Fibroblast of lung (primary cell): ENCODE results near the gene JPH2. TPM values are rescaled to one million over a fixed set of nuclear protein-coding genes. Genes with fewer than 3 reads are reported as not detected.

ENCODE experiments used
- DNase-seq, 2 donors: peaks; one replicate each; pipeline versions ENCODE4 v3.0.0 to v3.0.0-alpha.2; 2010; ENCODE audit warnings: low read depth in 2 of 2
- H2AFZ ChIP-seq: 2 replicates; pipeline ENCODE4 v1.5.1; 2012; ENCODE audit warnings: low read length, control low read depth, inconsistent platforms
- H3K27ac ChIP-seq: 2 replicates; pipeline ENCODE4 v1.5.1; 2011; ENCODE audit warnings: low read length, control low read depth; ENCODE audit not compliant: insufficient read depth
- H3K27me3 ChIP-seq: 2 replicates; pipeline ENCODE4 v1.5.1; 2011; ENCODE audit warnings: mild to moderate bottlenecking, low read length; ENCODE audit not compliant: control insufficient read depth, insufficient read depth
- H3K36me3 ChIP-seq: 2 replicates; pipeline ENCODE4 v1.5.1; 2011; ENCODE audit warnings: low read length; ENCODE audit not compliant: control insufficient read depth, insufficient read depth
- H3K4me1 ChIP-seq: 2 replicates; pipeline ENCODE4 v1.5.1; 2011; ENCODE audit warnings: low read length; ENCODE audit not compliant: control insufficient read depth, insufficient read depth; ENCODE audit errors: extremely low read depth
- H3K4me2 ChIP-seq: 2 replicates; pipeline ENCODE4 v1.5.1; 2011; ENCODE audit warnings: low read length, control low read depth; ENCODE audit not compliant: insufficient read depth; ENCODE audit errors: extremely low read depth
- H3K4me3 ChIP-seq, 4 experiments: fragments of 200-600 bp in 1 of 4; sonication (generic) in 1 of 4; replicated peaks in 1 of 4; 2 replicates each; pipeline ENCODE4 v1.5.1; 2011 to 2016; ENCODE audit warnings: low read length in 4 of 4, low read depth in 3 of 4, mild to moderate bottlenecking in 3 of 4, control low read depth in 2 of 4, inconsistent platforms in 1 of 4, mixed read lengths in 1 of 4; ENCODE audit not compliant: insufficient read depth in 1 of 4; ENCODE audit errors: control extremely low read depth in 1 of 4
- H3K79me2 ChIP-seq: 2 replicates; pipeline ENCODE4 v1.5.1; 2012; ENCODE audit warnings: mild to moderate bottlenecking, low read length, inconsistent platforms; ENCODE audit not compliant: control insufficient read depth, insufficient read depth
- H3K9ac ChIP-seq: 2 replicates; pipeline ENCODE4 v1.5.1; 2011; ENCODE audit warnings: mild to moderate bottlenecking, low read length, control low read depth; ENCODE audit not compliant: insufficient read depth
- H3K9me3 ChIP-seq: 2 replicates; pipeline ENCODE4 v1.5.1; 2012; ENCODE audit warnings: low read depth, low read length; ENCODE audit not compliant: control insufficient read depth, insufficient read depth
- H4K20me1 ChIP-seq: 2 replicates; pipeline ENCODE4 v1.5.1; 2011; ENCODE audit warnings: low read length; ENCODE audit not compliant: control insufficient read depth, insufficient read depth; ENCODE audit errors: extremely low read depth
- CTCF ChIP-seq, 2 donors: IDR thresholded peaks in 1 of 2; conservative IDR thresholded peaks in 1 of 2; 1 replicate in 1 of 2; 2 replicates in 1 of 2; pipeline ENCODE4 v1.5.1; 2011 to 2012; ENCODE audit warnings: low read length in 2 of 2, control low read depth in 1 of 2, inconsistent platforms in 1 of 2, low read depth in 1 of 2, mild to moderate bottlenecking in 1 of 2
- EZH2 ChIP-seq: IDR thresholded peaks from 2 replicates; pipeline ENCODE4 v1.5.1; 2012; ENCODE audit warnings: low read length, control low read depth, mild to moderate bottlenecking; ENCODE audit errors: missing control alignments
- polyA plus RNA-seq, 2 donors: library from polyadenylated mRNA; depleted of rRNA in 1 of 2; stranded (reverse) in 1 of 2; unstranded in 1 of 2; fragments of >200 nt; gene quantifications; 2 replicates each; pipeline ENCODE4 v1.2.1, GENCODE V29; 2011 to 2012; ENCODE audit warnings: missing spikeins in 1 of 2
- total RNA-seq: library from RNA; depleted of rRNA; stranded (reverse); fragments of >200 nt; gene quantifications from 2 replicates; pipeline ENCODE4 v1.2.1, GENCODE V29; 2014

JPH2 gene
- total and polyA plus RNA-seq, 2 donors (not counting 1 experiment from before 2014, with no cell fraction given), result 0.66 to 4.9 TPM

- Histone ChIP-seq H3K27me3 (no peaks in the 10 kb centered on the region), H3K4me2 (no peak overlapping the region), H4K20me1 (no peaks in the 10 kb centered on the region), H3K36me3 (peaks cover 2% of the 10 kb centered on the region), H3K79me2 (no peaks in the 10 kb centered on the region), H3K4me1 (peaks cover 7% of the 10 kb centered on the region), H3K9ac (no peak overlapping the region), H2AFZ (no peak overlapping the region), H3K9me3 (no peaks in the 10 kb centered on the region), H3K4me3 (no peak overlapping the region), H3K27ac (no peak overlapping the region)
- DNase-seq, result no peak
- TF ChIP-seq EZH2 (no peak), CTCF (conservative IDR thresholded peaks at IDR 0.05 in 1 of 2, IDR thresholded peaks at IDR 0.05 in 1 of 2; ENCODE audit: low read depth in 1 of 2, low read length in 2 of 2) (no peak)
These were observed 113.8 kb downstream of the JPH2 start for GRCh38 chr20:44073011-44073674.

- DNase-seq, result no peak
- H2AFZ ChIP-seq, result no peak overlapping the region
- peaks cover 7% of the 10 kb centered on the region for H3K4me1 ChIP-seq
- TF ChIP-seq EZH2 (no peak), CTCF (conservative IDR thresholded peaks at IDR 0.05 in 1 of 2, IDR thresholded peaks at IDR 0.05 in 1 of 2; ENCODE audit: low read depth in 1 of 2, low read length in 2 of 2) (no peak)
- H3K4me2 ChIP-seq, result no peak overlapping the region
- H3K4me3 ChIP-seq, result no peak overlapping the region
- H4K20me1 ChIP-seq, result no peaks in the 10 kb centered on the region
- H3K36me3 ChIP-seq, result peaks cover 4% of the 10 kb centered on the region
- no peak overlapping the region for H3K27ac ChIP-seq
- H3K9ac ChIP-seq, result no peak overlapping the region
- no peaks in the 10 kb centered on the region for H3K79me2 ChIP-seq
- no peaks in the 10 kb centered on the region for H3K27me3 ChIP-seq
- H3K9me3 ChIP-seq, result no peaks in the 10 kb centered on the region
These were observed 114.6 kb downstream of the JPH2 start for GRCh38 chr20:44072384-44072783.

- TF ChIP-seq EZH2, result no peak
- no peak for TF ChIP-seq CTCF (conservative IDR thresholded peaks at IDR 0.05 in 1 of 2, IDR thresholded peaks at IDR 0.05 in 1 of 2; ENCODE audit: low read depth in 1 of 2, low read length in 2 of 2)
- Histone ChIP-seq H3K4me3 (no peak overlapping the region), H3K4me2 (no peak overlapping the region), H2AFZ (no peak overlapping the region), H3K4me1 (peaks cover 7% of the 10 kb centered on the region), H3K9ac (no peak overlapping the region), H3K79me2 (no peaks in the 10 kb centered on the region), H4K20me1 (no peaks in the 10 kb centered on the region), H3K36me3 (peaks cover 6% of the 10 kb centered on the region), H3K9me3 (no peaks in the 10 kb centered on the region), H3K27ac (no peak overlapping the region), H3K27me3 (no peaks in the 10 kb centered on the region)
- no peak for DNase-seq
These were observed 115.4 kb downstream of the JPH2 start for GRCh38 chr20:44071526-44072111.
